ENCODE results near the gene VEGFD. TPM values are rescaled to one million over a fixed set of nuclear protein-coding genes. Genes with fewer than 3 reads are reported as not detected.
A peak's percentile ranks its signal among the peaks of the same experiment; 100 is the strongest.
"Not testable (repeated sequence)": the region's sequence is repeated elsewhere in the genome, so short reads cannot be mapped to it uniquely, and the experiment has no call there.

Gene VEGFD
- total RNA-seq, 2 donors from 2014 or later = 0.27 to 0.42 TPM

DNA sequence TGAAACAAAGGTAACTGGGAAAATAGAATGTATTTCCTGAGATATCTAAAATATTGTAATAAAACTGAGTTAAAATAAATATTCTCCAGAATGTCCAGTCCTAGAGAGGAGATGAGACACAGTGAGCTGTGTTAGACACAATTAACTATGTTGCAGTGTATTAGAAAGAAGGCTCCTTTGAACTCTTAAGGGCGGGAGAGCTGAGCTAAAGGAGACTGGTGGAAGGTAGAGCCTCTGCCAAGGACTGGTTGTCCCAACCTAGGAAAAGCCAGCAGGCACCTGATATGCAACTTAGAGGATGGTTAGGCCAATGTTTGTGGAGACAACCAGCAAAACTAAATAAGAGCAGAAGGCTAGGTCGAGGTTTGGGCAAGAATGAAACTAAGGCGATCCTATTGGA, 73.1 kb downstream of the VEGFD start:
- peaks cover 2% of the 10 kb centered on the region for H3K27me3 Mint-ChIP-seq (ENCODE audit: insufficient read depth)
- H3K4me3 ChIP-seq (ENCODE audit: low read length) = no peak overlapping the region
- H3K27ac Mint-ChIP-seq = no peak overlapping the region
- H3K27me3 ChIP-seq (ENCODE audit: control insufficient read depth, insufficient read depth, low read length, poor library complexity, severe bottlenecking) = no peaks in the 10 kb centered on the region
- no peak overlapping the region for H3K27ac ChIP-seq (ENCODE audit: low read depth, low read length)
- no peak for TF ChIP-seq CTCF (conservative IDR thresholded peaks at IDR 0.05)
- H3K9me3 ChIP-seq (ENCODE audit: control insufficient read depth, low read length) = no peaks in the 10 kb centered on the region
- H3K9ac ChIP-seq (ENCODE audit: extremely low read depth, low read length, poor library complexity, severe bottlenecking) = no peak overlapping the region
- H3K9me3 Mint-ChIP-seq = peaks cover 2% of the 10 kb centered on the region
- no peaks in the 10 kb centered on the region for H3K4me1 ChIP-seq (ENCODE audit: control insufficient read depth, insufficient read depth, low read length)
- H3K36me3 ChIP-seq (ENCODE audit: control insufficient read depth, insufficient read depth, low read length) = no peaks in the 10 kb centered on the region
- no peak overlapping the region for H3K4me3 Mint-ChIP-seq
- WGBS, 2 experiments (ENCODE audit: insufficient coverage in 1 of 2, insufficient read length in 1 of 2) = 83 to 88% methylated on average over 2 to 3 of the region's 3 CpGs
- no peaks in the 10 kb centered on the region for H3K36me3 Mint-ChIP-seq (ENCODE audit: low read depth)
- no peak for DNase-seq
- no peaks in the 10 kb centered on the region for H3K4me1 Mint-ChIP-seq

DNA sequence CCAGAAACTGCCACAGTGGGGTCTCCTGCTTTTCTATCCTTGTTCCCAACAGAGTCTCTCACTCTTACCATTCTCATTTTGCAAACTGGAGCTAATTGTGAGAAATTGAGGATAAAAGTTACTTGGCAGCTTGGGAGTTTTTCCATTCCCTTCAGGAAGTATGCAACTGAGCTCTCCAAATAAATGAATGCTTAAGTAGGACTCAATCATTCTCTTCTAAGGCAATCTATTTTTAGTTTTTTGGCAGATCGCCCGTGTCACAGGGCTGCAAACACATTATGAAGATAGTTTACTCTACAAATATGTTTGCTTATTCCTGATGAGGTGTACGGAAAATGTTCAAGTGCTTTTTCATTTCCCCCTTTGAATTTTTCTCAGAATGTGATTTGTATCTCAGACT, 74.1 kb downstream of the VEGFD start:
- H3K4me3 ChIP-seq (ENCODE audit: low read length) = no peak overlapping the region
- Mint-ChIP-seq H3K27me3 (ENCODE audit: insufficient read depth) (peaks cover 2% of the 10 kb centered on the region), H3K9me3 (peaks cover 2% of the 10 kb centered on the region), H3K36me3 (ENCODE audit: low read depth) (no peaks in the 10 kb centered on the region), H3K4me1 (no peaks in the 10 kb centered on the region), H3K27ac (no peak overlapping the region), H3K4me3 (no peak overlapping the region)
- H3K36me3 ChIP-seq (ENCODE audit: control insufficient read depth, insufficient read depth, low read length) = no peaks in the 10 kb centered on the region
- H3K4me1 ChIP-seq (ENCODE audit: control insufficient read depth, insufficient read depth, low read length) = no peaks in the 10 kb centered on the region
- H3K27me3 ChIP-seq (ENCODE audit: control insufficient read depth, insufficient read depth, low read length, poor library complexity, severe bottlenecking) = no peaks in the 10 kb centered on the region
- no peaks in the 10 kb centered on the region for H3K9me3 ChIP-seq (ENCODE audit: control insufficient read depth, low read length)
- TF ChIP-seq CTCF (conservative IDR thresholded peaks at IDR 0.05) = no peak
- DNase-seq = no peak
- no peak overlapping the region for H3K27ac ChIP-seq (ENCODE audit: low read depth, low read length)
- no CpG with 5 or more reads among the region's 3 CpGs for WGBS, 2 experiments (ENCODE audit: insufficient coverage in 1 of 2, insufficient read length in 1 of 2)
- no peak overlapping the region for H3K9ac ChIP-seq (ENCODE audit: extremely low read depth, low read length, poor library complexity, severe bottlenecking)

- H3K27ac Mint-ChIP-seq; H3K36me3 ChIP-seq (ENCODE audit: control insufficient read depth, insufficient read depth, low read length); H3K27me3 ChIP-seq (ENCODE audit: control insufficient read depth, insufficient read depth, low read length, poor library complexity, severe bottlenecking); DNase-seq; H3K9ac ChIP-seq (ENCODE audit: extremely low read depth, low read length, poor library complexity, severe bottlenecking); H3K36me3 Mint-ChIP-seq (ENCODE audit: low read depth); H3K9me3 ChIP-seq (ENCODE audit: control insufficient read depth, low read length); H3K4me1 Mint-ChIP-seq; H3K9me3 Mint-ChIP-seq; H3K4me3 ChIP-seq (ENCODE audit: low read length); H3K4me1 ChIP-seq (ENCODE audit: control insufficient read depth, insufficient read depth, low read length); H3K4me3 Mint-ChIP-seq; H3K27ac ChIP-seq (ENCODE audit: low read depth, low read length); H3K27me3 Mint-ChIP-seq (ENCODE audit: insufficient read depth): not testable (repeated sequence)
- 100% methylated on average over 2 of the region's 3 CpGs; no CpG with 5 or more reads in 1 of the 2 experiments for WGBS, 2 experiments (ENCODE audit: insufficient coverage in 1 of 2, insufficient read length in 1 of 2)
Measured at GRCh38 chrX:15305899-15306298, 78.3 kb downstream of the VEGFD start.

DNA sequence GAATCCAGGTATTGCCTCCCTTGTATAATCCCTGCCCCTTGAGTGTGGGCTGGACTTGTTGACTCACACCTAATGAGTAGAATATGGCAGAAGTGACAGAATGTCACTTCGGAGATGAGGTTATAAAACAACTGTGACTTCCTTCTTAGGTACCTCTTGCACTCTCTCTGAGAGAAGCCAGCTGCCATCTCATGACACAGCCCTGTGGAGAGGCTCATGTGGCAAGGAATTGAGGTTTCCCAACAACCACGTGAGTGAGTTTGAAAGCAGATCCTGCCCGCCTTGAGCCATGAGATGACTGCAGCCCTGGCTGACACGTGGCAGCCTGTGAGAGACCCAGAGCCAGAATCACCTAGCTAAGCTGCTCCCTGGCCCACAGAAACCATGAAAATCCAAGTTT, 82.3 kb downstream of the VEGFD start:
- Mint-ChIP-seq H3K4me3 (no peak overlapping the region), H3K4me1 (no peaks in the 10 kb centered on the region), H3K36me3 (ENCODE audit: low read depth) (no peaks in the 10 kb centered on the region), H3K27ac (no peak overlapping the region), H3K9me3 (no peaks in the 10 kb centered on the region), H3K27me3 (ENCODE audit: insufficient read depth) (no peaks in the 10 kb centered on the region)
- Histone ChIP-seq H3K27me3 (ENCODE audit: control insufficient read depth, insufficient read depth, low read length, poor library complexity, severe bottlenecking) (no peaks in the 10 kb centered on the region), H3K9ac (ENCODE audit: extremely low read depth, low read length, poor library complexity, severe bottlenecking) (no peak overlapping the region), H3K9me3 (ENCODE audit: control insufficient read depth, low read length) (no peaks in the 10 kb centered on the region), H3K4me1 (ENCODE audit: control insufficient read depth, insufficient read depth, low read length) (no peaks in the 10 kb centered on the region), H3K27ac (ENCODE audit: low read depth, low read length) (no peak overlapping the region), H3K36me3 (ENCODE audit: control insufficient read depth, insufficient read depth, low read length) (no peaks in the 10 kb centered on the region), H3K4me3 (ENCODE audit: low read length) (no peak overlapping the region)
- no peak for TF ChIP-seq CTCF (conservative IDR thresholded peaks at IDR 0.05)
- WGBS, 2 experiments (ENCODE audit: insufficient coverage in 1 of 2, insufficient read length in 1 of 2) = 85% methylated on average over 4 of the region's 4 CpGs; no CpG with 5 or more reads in 1 of the 2 experiments
- peak; percentile 46 for DNase-seq
